ENCODE results near the gene SMYD3.

SMYD3 gene

GRCh38 chr1:245908543-245908942, 598.5 kb downstream of the SMYD3 start:
- TF ChIP-seq CTCF (IDR thresholded peaks at IDR 0.05; ENCODE audit: borderline replicate concordance, insufficient read depth, low read depth, low read length): no peak
- no peak overlapping the region for H3K4me3 ChIP-seq (ENCODE audit: low read depth, low read length)

GRCh38 chr1:245906207-245906606, 600.9 kb downstream of the SMYD3 start:
- no peak overlapping the region for H3K4me3 ChIP-seq (ENCODE audit: low read depth, low read length)
- TF ChIP-seq CTCF (IDR thresholded peaks at IDR 0.05; ENCODE audit: borderline replicate concordance, insufficient read depth, low read depth, low read length): no peak

GRCh38 chr1:245903851-245904250, 603.2 kb downstream of the SMYD3 start:
- no peak for TF ChIP-seq CTCF (IDR thresholded peaks at IDR 0.05; ENCODE audit: borderline replicate concordance, insufficient read depth, low read depth, low read length)
- no peak overlapping the region for H3K4me3 ChIP-seq (ENCODE audit: low read depth, low read length)

- no peak overlapping the region for H3K4me3 ChIP-seq (ENCODE audit: low read depth, low read length)
- no peak for TF ChIP-seq CTCF (IDR thresholded peaks at IDR 0.05; ENCODE audit: borderline replicate concordance, insufficient read depth, low read depth, low read length)
Observed at GRCh38 chr1:245901565-245901964, 605.5 kb downstream of the SMYD3 start.

- no peak overlapping the region for H3K4me3 ChIP-seq (ENCODE audit: low read depth, low read length)
Observed at GRCh38 chr1:245901037-245901436, 606.0 kb downstream of the SMYD3 start.

GRCh38 chr1:245898581-245898980, 608.5 kb downstream of the SMYD3 start:
- no peak for TF ChIP-seq CTCF (IDR thresholded peaks at IDR 0.05; ENCODE audit: borderline replicate concordance, insufficient read depth, low read depth, low read length)
- H3K4me3 ChIP-seq (ENCODE audit: low read depth, low read length): no peak overlapping the region

More at GRCh38 chr1:245901037-245901436, 606.0 kb downstream of the SMYD3 start:
- no peak for TF ChIP-seq CTCF (IDR thresholded peaks at IDR 0.05; ENCODE audit: borderline replicate concordance, insufficient read depth, low read depth, low read length)

GRCh38 chr1:245896258-245896657, 610.8 kb downstream of the SMYD3 start:
- TF ChIP-seq CTCF (IDR thresholded peaks at IDR 0.05; ENCODE audit: borderline replicate concordance, insufficient read depth, low read depth, low read length): no peak
- no peak overlapping the region for H3K4me3 ChIP-seq (ENCODE audit: low read depth, low read length)
